Measurements from ENCODE around the gene RGMB. TPM values are rescaled to one million over a fixed set of nuclear protein-coding genes. Genes with fewer than 3 reads are reported as not detected.

RGMB gene
- polyA plus RNA-seq, 1 of the 3 experiments (the other 2 are of a cell fraction), result 86.7 TPM

GRCh38 chr5:98755406-98755805 is 18.1 kb upstream of the RGMB start:
- Histone ChIP-seq H3K4me2 (no peak overlapping the region), H3K9me3 (no peaks in the 10 kb centered on the region), H3K36me3 (replicated peaks in 1 of 2; ENCODE audit: control insufficient read depth in 1 of 2, insufficient read depth in 2 of 2, low read length in 1 of 2) (no peaks in the 10 kb centered on the region), H2AFZ (ENCODE audit: low read depth) (no peak overlapping the region), H3F3A (replicated peaks; ENCODE audit: insufficient read depth) (no peaks in the 10 kb centered on the region), H3K9me2 (no peaks in the 10 kb centered on the region), H3K27ac (ENCODE audit: low read depth in 2 of 2, low read length in 1 of 2) (no peak overlapping the region), H3K79me2 (ENCODE audit: insufficient read depth) (no peaks in the 10 kb centered on the region), H3K4me3 (ENCODE audit: low read depth in 2 of 2, low read length in 1 of 2) (no peak overlapping the region), H3K27me3 (ENCODE audit: insufficient read depth) (no peaks in the 10 kb centered on the region), H3K9ac (no peak overlapping the region), H3K4me1 (ENCODE audit: control insufficient read depth in 1 of 2, insufficient read depth in 2 of 2, low read depth in 1 of 2, low read length in 1 of 2) (no peaks in the 10 kb centered on the region), H4K20me1 (ENCODE audit: insufficient read depth) (no peaks in the 10 kb centered on the region)
- 62% methylated on average over 3 of the region's 3 CpGs for WGBS (ENCODE audit: low lambda C conversion rate)
- ChIA-PET POLR2A (no interaction called here), CTCF (interaction anchor here (7.7 kb wide), 1 partner anchor 12 kb away, joined by 70 read pairs; no protein-coding TSS in a partner anchor)
- no peak for DNase-seq
- TF ChIP-seq FOSL2 (IDR thresholded peaks at IDR 0.05; ENCODE audit: borderline replicate concordance, low read depth) (peak; percentile 5; the same call in 1 of the 2 replicates), POLR2AphosphoS5 (IDR thresholded peaks at IDR 0.05; ENCODE audit: low read depth, low read length) (no peak), FOXM1 (IDR thresholded peaks at IDR 0.05; ENCODE audit: low read depth) (no peak), JUND (IDR thresholded peaks at IDR 0.05) (no peak), USF1 (IDR thresholded peaks at IDR 0.05; ENCODE audit: borderline replicate concordance, low read depth) (no peak), EZH2phosphoT487 (IDR thresholded peaks at IDR 0.05; ENCODE audit: borderline replicate concordance, low read depth) (no peak), REST (IDR thresholded peaks at IDR 0.05; ENCODE audit: low read depth, low read length) (no peak)

GRCh38 chr5:98757978-98758377 is 15.5 kb upstream of the RGMB start:
- DNase-seq, result no peak
- no peaks in the 10 kb centered on the region for H3K27me3 ChIP-seq (ENCODE audit: insufficient read depth)
- no peak overlapping the region for H3K4me3 ChIP-seq (ENCODE audit: low read depth in 2 of 2, low read length in 1 of 2)
- no peak overlapping the region for H2AFZ ChIP-seq (ENCODE audit: low read depth)
- H3K9ac ChIP-seq, result no peak overlapping the region
- no peaks in the 10 kb centered on the region for H3K36me3 ChIP-seq (replicated peaks in 1 of 2; ENCODE audit: control insufficient read depth in 1 of 2, insufficient read depth in 2 of 2, low read length in 1 of 2)
- H3K9me2 ChIP-seq, result no peaks in the 10 kb centered on the region
- no peaks in the 10 kb centered on the region for H4K20me1 ChIP-seq (ENCODE audit: insufficient read depth)
- POLR2A ChIA-PET, result no interaction called here
- peaks cover 8% of the 10 kb centered on the region for H3F3A ChIP-seq (replicated peaks; ENCODE audit: insufficient read depth)
- H3K4me1 ChIP-seq (ENCODE audit: control insufficient read depth in 1 of 2, insufficient read depth in 2 of 2, low read depth in 1 of 2, low read length in 1 of 2), result no peaks in the 10 kb centered on the region
- no peaks in the 10 kb centered on the region for H3K79me2 ChIP-seq (ENCODE audit: insufficient read depth)
- CTCF ChIA-PET, result interaction anchor here (1.4 kb wide), 1 partner anchor 10 kb away, joined by 4 read pairs; no protein-coding TSS in a partner anchor
- H3K4me2 ChIP-seq, result no peak overlapping the region
- H3K27ac ChIP-seq (ENCODE audit: low read depth in 2 of 2, low read length in 1 of 2), result no peak overlapping the region
- TF ChIP-seq SMC3 (IDR thresholded peaks at IDR 0.05; ENCODE audit: low read depth, low read length) (no peak), CHD2 (IDR thresholded peaks at IDR 0.05; ENCODE audit: low read length, partially characterized antibody) (no peak), EP300 (IDR thresholded peaks at IDR 0.05; ENCODE audit: borderline replicate concordance in 1 of 2, low read depth in 1 of 2, low read length in 1 of 2) (no peak), TCF12 (IDR thresholded peaks at IDR 0.05) (no peak), NFIC (IDR thresholded peaks at IDR 0.05; ENCODE audit: borderline replicate concordance) (no peak), NRF1 (IDR thresholded peaks at IDR 0.05; ENCODE audit: low read depth, low read length) (no peak), ZBTB33 (IDR thresholded peaks at IDR 0.05; ENCODE audit: borderline replicate concordance, low read depth) (no peak), GATA2 (CRISPR knock-in tag; IDR thresholded peaks at IDR 0.05) (no peak), MAX (IDR thresholded peaks at IDR 0.05; ENCODE audit: low read depth) (no peak), FOXM1 (IDR thresholded peaks at IDR 0.05; ENCODE audit: low read depth) (no peak), MXI1 (IDR thresholded peaks at IDR 0.05; ENCODE audit: low read depth, low read length) (no peak), FOXJ3 (CRISPR knock-in tag; IDR thresholded peaks at IDR 0.05) (no peak), FOSL2 (IDR thresholded peaks at IDR 0.05; ENCODE audit: borderline replicate concordance, low read depth) (no peak), RCOR1 (IDR thresholded peaks at IDR 0.05; ENCODE audit: low read length) (no peak)
- no peaks in the 10 kb centered on the region for H3K9me3 ChIP-seq
- 65% methylated on average over 2 of the region's 2 CpGs for WGBS (ENCODE audit: low lambda C conversion rate)
